Adrenal gland (tissue), 12 donors: ENCODE results near the gene SYNE4. TPM values are rescaled to one million over a fixed set of nuclear protein-coding genes. Genes with fewer than 3 reads are reported as not detected.

Source experiments
- DNase-seq, 7 donors: peaks; one replicate each; pipeline ENCODE4 v3.0.0-alpha.2; 2019 to 2020
- H3K27ac ChIP-seq, 5 donors: fragments of 200-600 bp; sonication (generic) in 4 of 5; 1 replicate in 3 of 5; 2 replicates in 2 of 5; pipeline versions ENCODE4 v1.5.1 to v1.8.0; 2016 to 2020; ENCODE audit warnings: mild to moderate bottlenecking in 1 of 5
- H3K27me3 ChIP-seq: fragments of 200-600 bp; 2 replicates; pipeline ENCODE4 v1.8.0; 2021
- H3K36me3 ChIP-seq, 2 donors: fragments of 200-600 bp; replicated peaks in 1 of 2; 1 replicate in 1 of 2; 2 replicates in 1 of 2; pipeline versions ENCODE4 v1.5.1 to v1.8.0; 2018 to 2022
- H3K4me1 ChIP-seq, 2 donors: fragments of 200-600 bp; replicated peaks in 1 of 2; 1 replicate in 1 of 2; 2 replicates in 1 of 2; pipeline versions ENCODE4 v1.5.1 to v1.8.0; 2018 to 2021
- H3K4me3 ChIP-seq, 4 donors: fragments of 200-600 bp; sonication (generic) in 3 of 4; one replicate each; pipeline ENCODE4 v1.5.1; 2016 to 2018
- H3K9me3 ChIP-seq, 3 donors: fragments of 200-600 bp; sonication (generic) in 1 of 3; replicated peaks in 1 of 3; 1 replicate in 2 of 3; 2 replicates in 1 of 3; pipeline versions ENCODE4 v1.5.1 to v1.8.0; 2016 to 2021
- CTCF ChIP-seq, 6 experiments: fragments of 450-650 bp in 4 of 6; fragments of 200-600 bp in 2 of 6; sonication (generic) in 1 of 6; IDR thresholded peaks; 1 replicate in 5 of 6; 2 replicates in 1 of 6; pipeline versions ENCODE4 v1.5.1 to v1.8.0; 2016 to 2021; ENCODE audit warnings: antibody characterized with exemption in 6 of 6, mild to moderate bottlenecking in 2 of 6, moderate library complexity in 1 of 6
- POLR2A ChIP-seq, 2 donors: fragments of 450-650 bp; IDR thresholded peaks; one replicate each; pipeline ENCODE4 v1.6.1; 2017; ENCODE audit warnings: antibody characterized with exemption in 2 of 2, mild to moderate bottlenecking in 2 of 2, moderate library complexity in 1 of 2
- WGBS, 4 donors: extraction: QIAGEN DNeasy Blood & Tissue Kit in 2 of 4; methylation state at CpG; one replicate each; pipeline versions ENCODE4 v1.1.5 to v1.1.7; 2013 to 2017; 5-methylcytosine and 5-hydroxymethylcytosine counted together
- intact Hi-C, 2 donors: fragments of 100-400 bp; cut with DNase I; formaldehyde crosslinking; loops; one replicate each; pipeline versions ENCODE4 v1.14.1 to v1.15.0; 2022 to 2023
- polyA plus RNA-seq, 3 donors: library from polyadenylated mRNA; stranded (reverse); fragments of 200-250 nt in 2 of 3; fragments of 350-450 nt in 1 of 3; fragmentation: Illumina TruSeq in 1 of 3; extraction: RNeasy Lipid Tissue Mini Kit (QIAGEN cat#74804) in 1 of 3; gene quantifications; one replicate each; pipeline ENCODE4 v1.2.3, GENCODE V29; 2013 to 2014
- total RNA-seq, 9 donors: library from RNA; depleted of rRNA in 4 of 9; stranded (reverse); fragments of >200 nt in 4 of 9; fragments of 120-200 nt in 1 of 9; fragmentation: NEBNext Ultra II Directional in 1 of 9; extraction: Animal tissue kit (Norgen Biotek cat#: 25700) in 1 of 9; gene quantifications; one replicate each; pipeline versions ENCODE4 v1.1.0 to v1.2.4, GENCODE V29; 2013 to 2023
- donor health status: healthy with polysubstance abuse.
- donor health status: Bipolar disorder and iron deficiency.
- donor health status: DM: yes; HTN: yes; CAD: no.
- donor health status: DM: no; HTN: no; CAD: no.
- donor health status: DM: no; HTN: no; CAD: no.
- donor health status: DM: yes; HTN: yes; CAD: no.

The SYNE4 gene
- total and polyA plus RNA-seq, 12 donors: 0.14 to 3.0 (median 0.46) TPM; not detected in 3

- H3K27ac ChIP-seq: no peak overlapping the region
- H3K27me3 ChIP-seq: no peaks in the 10 kb centered on the region
- no peak for DNase-seq
- H3K36me3 ChIP-seq: no peaks in the 10 kb centered on the region
- intact Hi-C loops: loop anchor here in 1 of 2 donors (5.0 kb wide), 1 partner anchor 39 kb away; the partner anchor contains the start of gene ALKBH6
- peaks cover 0 to 9% of the 10 kb centered on the region in 2 donors for H3K4me1 ChIP-seq
- H3K4me3 ChIP-seq: no peak overlapping the region
- no peak for TF ChIP-seq CTCF (IDR thresholded peaks at IDR 0.05)
- TF ChIP-seq POLR2A (IDR thresholded peaks at IDR 0.05): no peak
- 85 to 100% (median 96%) methylated on average over 3 to 4 of the region's 4 CpGs for WGBS, 4 donors
- no peaks in the 10 kb centered on the region for H3K9me3 ChIP-seq
Measured at GRCh38 chr19:36051637-36052036, 43.0 kb upstream of the SYNE4 start.

DNA sequence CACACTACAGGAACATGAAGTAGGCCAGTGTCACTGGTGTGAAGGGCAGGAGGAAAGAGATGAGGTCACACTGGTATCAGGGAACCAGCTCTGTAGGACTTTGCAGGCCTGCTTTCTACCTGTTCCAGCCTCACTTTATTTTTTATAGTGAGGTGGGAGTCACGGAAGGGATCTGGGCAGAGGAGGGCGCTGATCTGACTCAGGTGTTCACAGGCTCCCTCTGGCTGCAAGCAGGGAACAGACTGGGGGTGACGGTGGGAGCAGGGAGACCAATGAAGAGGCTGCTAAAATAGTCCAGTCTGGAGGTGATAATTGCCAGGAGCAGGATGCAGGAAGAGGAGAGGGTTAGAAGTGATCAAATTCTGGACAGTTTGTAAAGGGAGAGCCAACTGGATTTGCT is 42.6 kb upstream of the SYNE4 start:
- peak in 1 of 7 donors; percentile 56 for DNase-seq
- TF ChIP-seq POLR2A (IDR thresholded peaks at IDR 0.05): no peak
- no peak for TF ChIP-seq CTCF (IDR thresholded peaks at IDR 0.05)
- Histone ChIP-seq H3K4me3 (no peak overlapping the region), H3K27ac (no peak overlapping the region), H3K4me1 (peaks cover 0 to 9% of the 10 kb centered on the region in 2 donors), H3K36me3 (no peaks in the 10 kb centered on the region), H3K27me3 (no peaks in the 10 kb centered on the region), H3K9me3 (no peaks in the 10 kb centered on the region)
- WGBS, 4 donors: 50 to 76% (median 70%) methylated on average over 3 of the region's 3 CpGs
- intact Hi-C loops: loop anchor here in 1 of 2 donors (5.0 kb wide), 1 partner anchor 39 kb away; the partner anchor contains the start of gene ALKBH6

GRCh38 chr19:36049080-36049698 is 40.6 kb upstream of the SYNE4 start:
- TF ChIP-seq CTCF (IDR thresholded peaks at IDR 0.05) (no peak), POLR2A (IDR thresholded peaks at IDR 0.05) (no peak)
- H3K36me3 ChIP-seq: no peaks in the 10 kb centered on the region
- no peak overlapping the region for H3K27ac ChIP-seq
- DNase-seq: no peak
- H3K9me3 ChIP-seq: no peaks in the 10 kb centered on the region
- H3K4me1 ChIP-seq: no peaks in the 10 kb centered on the region
- H3K27me3 ChIP-seq: no peaks in the 10 kb centered on the region
- no peak overlapping the region for H3K4me3 ChIP-seq
- intact Hi-C loops: no loop called here
- WGBS, 4 donors: 91 to 96% (median 94%) methylated on average over 4 of the region's 4 CpGs

DNA sequence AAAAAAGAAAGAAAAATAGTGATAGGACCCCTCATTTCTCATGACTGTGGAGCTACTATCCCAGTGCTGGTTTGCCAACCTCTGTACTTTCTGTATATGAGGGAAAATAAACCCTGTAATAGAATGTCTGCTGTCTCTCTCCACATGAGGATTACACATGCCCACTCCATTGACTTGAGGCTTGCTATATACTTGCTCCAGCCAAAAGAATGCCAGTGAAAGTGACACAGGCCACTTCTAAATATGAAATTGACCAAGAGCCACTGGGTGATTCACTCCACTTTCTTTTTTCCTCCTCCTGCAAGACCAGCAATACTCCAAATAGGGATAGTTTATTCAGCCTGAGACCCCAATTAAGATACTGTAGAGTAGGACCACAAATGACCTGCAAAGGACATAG is 39.2 kb upstream of the SYNE4 start:
- Histone ChIP-seq H3K27ac (no peak overlapping the region), H3K4me3 (no peak overlapping the region), H3K9me3 (no peaks in the 10 kb centered on the region), H3K36me3 (no peaks in the 10 kb centered on the region), H3K4me1 (no peaks in the 10 kb centered on the region), H3K27me3 (no peaks in the 10 kb centered on the region)
- intact Hi-C loops: no loop called here
- no peak for TF ChIP-seq POLR2A (IDR thresholded peaks at IDR 0.05)
- no peak for DNase-seq

DNA sequence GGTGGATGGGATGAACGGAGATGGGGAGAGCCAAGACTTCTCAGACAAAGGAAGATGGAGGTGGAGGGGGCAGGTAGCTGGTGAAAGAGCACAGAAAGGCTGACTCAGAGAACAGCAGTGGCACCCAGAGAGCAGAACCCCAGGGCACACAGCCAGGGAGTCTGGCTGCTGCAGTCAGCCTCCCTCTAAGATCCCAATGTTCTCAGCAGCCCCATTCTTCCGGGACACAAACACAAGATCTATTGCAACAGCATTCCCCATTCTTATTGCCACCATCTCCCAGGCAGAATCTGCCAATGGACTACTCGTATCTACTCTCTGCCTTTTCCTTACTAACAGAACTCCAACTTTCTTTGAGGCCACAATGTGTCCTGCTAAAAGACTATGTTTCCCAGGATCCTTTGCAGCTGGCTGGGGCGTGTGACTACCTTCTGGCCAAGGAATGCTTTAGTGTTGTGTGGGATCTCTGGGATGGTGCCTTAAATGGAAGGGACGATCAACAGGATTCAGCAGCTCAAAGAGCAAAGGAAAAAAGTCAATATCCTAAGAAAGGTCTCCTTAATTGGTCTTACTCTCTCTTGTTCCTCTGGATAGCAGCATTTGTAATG is 37.9 kb upstream of the SYNE4 start:
- Histone ChIP-seq H3K9me3 (no peaks in the 10 kb centered on the region), H3K27me3 (no peaks in the 10 kb centered on the region), H3K4me3 (no peak overlapping the region), H3K36me3 (no peaks in the 10 kb centered on the region), H3K27ac (no peak overlapping the region), H3K4me1 (no peaks in the 10 kb centered on the region)
- TF ChIP-seq POLR2A (IDR thresholded peaks at IDR 0.05) (no peak), CTCF (IDR thresholded peaks at IDR 0.05) (no peak)
- WGBS, 4 donors: 92 to 94% (median 93%) methylated on average over 5 of the region's 5 CpGs
- DNase-seq: no peak
- intact Hi-C loops: no loop called here
